NT2/D1 (cell line): Measurements from ENCODE around the gene DLG2.

Experiments used
- SUZ12 ChIP-seq: IDR thresholded peaks from 2 replicates; pipeline ENCODE4 v1.6.1; 2011; ENCODE audit not compliant: insufficient read length, insufficient read depth; ENCODE audit errors: extremely low read depth
- YY1 ChIP-seq: IDR thresholded peaks from 2 replicates; pipeline ENCODE4 v1.6.1; 2011; ENCODE audit not compliant: insufficient read length, insufficient read depth
- ZNF274 ChIP-seq: IDR thresholded peaks from 2 replicates; pipeline ENCODE4 v1.6.1; 2011; ENCODE audit warnings: mild to moderate bottlenecking, low read depth, low read length

DNA sequence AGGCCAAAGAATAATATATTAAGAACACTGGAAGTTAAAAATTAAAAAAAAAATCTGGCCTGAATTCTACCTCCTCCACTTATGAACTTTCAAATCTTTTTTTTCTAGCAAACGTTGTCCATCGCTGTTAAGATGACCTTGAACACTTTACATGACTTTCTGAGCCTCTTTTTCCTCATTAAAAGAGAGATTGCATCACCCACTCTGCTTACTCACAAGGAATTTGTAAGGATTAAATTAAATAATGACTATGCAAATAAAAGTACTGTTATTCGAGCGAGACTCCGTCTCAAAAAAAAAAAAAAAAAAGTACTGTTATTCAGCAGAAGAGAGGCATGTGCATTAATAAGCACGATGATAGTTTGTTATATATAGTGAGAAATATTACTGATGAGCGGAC is 2055.8 kb downstream of the DLG2 start:
- no peak for TF ChIP-seq ZNF274
- no peak for TF ChIP-seq YY1
- no peak for TF ChIP-seq SUZ12
